WERI-Rb-1 (cell line): ENCODE measurements around the gene INHBE.
A peak's percentile ranks its signal among the peaks of the same experiment; 100 is the strongest.
"Not testable (repeated sequence)": the region's sequence is repeated elsewhere in the genome, so short reads cannot be mapped to it uniquely, and the experiment has no call there.

Source experiments
- DNase-seq: peaks from one replicate; pipeline ENCODE4 v3.0.0-alpha.2; 2020
- H3K27ac ChIP-seq: fragments of 250-450 bp; sonication (Bioruptor Pico); 2 replicates; pipeline ENCODE4 v1.5.1; 2020; ENCODE audit warnings: mild to moderate bottlenecking, moderate library complexity
- H3K27me3 ChIP-seq: fragments of 250-450 bp; sonication (Bioruptor Pico); 2 replicates; pipeline ENCODE4 v1.5.1; 2021; ENCODE audit warnings: mild to moderate bottlenecking, low read depth, moderate library complexity; ENCODE audit not compliant: insufficient read depth, severe bottlenecking
- H3K36me3 ChIP-seq: fragments of 250-450 bp; sonication (Bioruptor Pico); 2 replicates; pipeline ENCODE4 v1.5.1; 2020; ENCODE audit warnings: mild to moderate bottlenecking, moderate library complexity
- H3K4me3 ChIP-seq: 2 replicates; pipeline ENCODE4 v1.5.1; 2011; ENCODE audit warnings: low read depth, mild to moderate bottlenecking, control low read depth, low read length
- H3K9me3 ChIP-seq: fragments of 250-450 bp; sonication (Bioruptor Pico); 2 replicates; pipeline ENCODE4 v1.5.1; 2021; ENCODE audit warnings: mild to moderate bottlenecking, moderate library complexity; ENCODE audit not compliant: severe bottlenecking
- CTCF ChIP-seq: IDR thresholded peaks from 2 replicates; pipeline ENCODE4 v1.5.1; 2011; ENCODE audit warnings: low read depth, mild to moderate bottlenecking, control low read depth, inconsistent platforms, low read length

The INHBE gene

GRCh38 chr12:57490126-57490525 lies 35.0 kb downstream of the INHBE start:
- no peak for TF ChIP-seq CTCF
- no peak for DNase-seq
- H3K27me3 ChIP-seq = no peaks in the 10 kb centered on the region
- peak overlapping the region; percentile 99 for H3K27ac ChIP-seq
- no peaks in the 10 kb centered on the region for H3K9me3 ChIP-seq
- H3K4me3 ChIP-seq = no peak overlapping the region
- peaks cover 57% of the 10 kb centered on the region for H3K36me3 ChIP-seq

DNA sequence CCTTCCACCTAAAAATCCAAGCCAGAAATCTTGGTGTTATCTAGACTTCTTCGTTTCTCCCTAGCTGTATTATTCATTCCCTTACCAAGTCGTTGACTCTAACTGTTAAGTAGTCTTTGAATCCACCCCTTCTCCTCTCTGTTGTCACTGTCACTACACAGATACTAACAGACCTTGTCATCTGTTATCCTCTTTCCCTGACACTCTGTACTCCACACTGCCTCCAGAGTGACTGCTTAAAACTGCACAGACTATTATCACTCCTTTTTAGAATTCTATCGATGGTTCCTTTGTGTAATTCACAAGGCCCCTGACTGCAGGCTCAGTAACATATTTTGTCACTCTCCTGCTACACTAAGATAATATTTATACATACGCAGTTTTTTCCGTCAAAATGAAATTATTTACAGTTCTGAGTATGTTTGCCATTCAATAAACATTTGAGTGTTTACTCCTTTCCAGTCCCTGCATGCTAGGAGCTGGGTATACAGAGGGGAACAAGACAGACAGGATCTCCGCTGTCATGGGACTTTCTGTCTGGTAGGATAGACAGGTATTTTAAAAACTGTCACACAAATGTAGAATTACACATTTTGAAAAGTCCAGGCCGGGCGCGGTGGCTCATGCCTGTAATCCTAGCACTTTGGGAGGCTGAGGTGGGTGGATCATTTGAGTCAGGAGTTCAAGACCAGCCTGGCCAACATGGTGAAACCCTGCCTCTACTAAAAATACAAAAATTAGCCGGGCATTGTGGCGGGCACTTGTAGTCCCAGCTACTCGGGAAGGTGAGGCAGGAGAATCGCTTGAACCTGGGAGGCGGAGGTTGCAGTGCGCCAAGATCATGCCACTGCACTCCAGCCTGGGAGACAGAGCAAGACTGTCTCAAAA lies 36.5 kb downstream of the INHBE start:
- peak; percentile 52 for TF ChIP-seq CTCF
- H3K36me3 ChIP-seq = peaks cover 68% of the 10 kb centered on the region
- no peak overlapping the region for H3K4me3 ChIP-seq
- no peak for DNase-seq
- peak overlapping the region; percentile 30 for H3K27ac ChIP-seq
- H3K9me3 ChIP-seq = no peaks in the 10 kb centered on the region
- no peaks in the 10 kb centered on the region for H3K27me3 ChIP-seq

GRCh38 chr12:57495051-57495701 lies 40.1 kb downstream of the INHBE start:
- H3K27ac ChIP-seq, DNase-seq, H3K4me3 ChIP-seq, H3K9me3 ChIP-seq, H3K27me3 ChIP-seq: not testable (repeated sequence)
- H3K36me3 ChIP-seq = peaks cover 80% of the 10 kb centered on the region

DNA sequence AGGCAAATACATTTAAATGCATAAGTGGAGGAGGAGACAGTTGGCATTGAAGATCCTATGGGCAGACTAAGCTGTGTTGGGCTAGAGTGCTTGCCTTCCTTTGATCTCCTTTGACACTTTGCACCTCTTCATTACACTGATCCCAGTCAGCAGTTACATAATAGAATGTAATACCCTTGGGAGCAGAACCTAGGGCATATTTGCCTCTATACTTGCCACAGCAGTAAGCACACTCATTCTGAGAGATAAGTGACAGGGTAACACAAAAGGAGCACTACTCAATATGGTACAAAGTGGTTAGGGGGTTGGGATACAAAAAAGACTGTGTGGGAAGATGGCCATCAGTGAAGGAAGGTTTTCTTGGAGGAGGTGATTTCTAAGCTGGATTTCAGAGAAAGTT lies 41.7 kb downstream of the INHBE start:
- no peak overlapping the region for H3K4me3 ChIP-seq
- DNase-seq = no peak
- H3K27ac ChIP-seq = no peak overlapping the region
- no peak for TF ChIP-seq CTCF
- H3K27me3 ChIP-seq = no peaks in the 10 kb centered on the region
- H3K36me3 ChIP-seq = peaks cover 81% of the 10 kb centered on the region
- H3K9me3 ChIP-seq = no peaks in the 10 kb centered on the region

GRCh38 chr12:57497223-57498131 lies 42.4 kb downstream of the INHBE start:
- DNase-seq = no peak
- H3K4me3 ChIP-seq = no peak overlapping the region
- H3K9me3 ChIP-seq = no peaks in the 10 kb centered on the region
- no peaks in the 10 kb centered on the region for H3K27me3 ChIP-seq
- peaks cover 81% of the 10 kb centered on the region for H3K36me3 ChIP-seq
- H3K27ac ChIP-seq = no peak overlapping the region
- TF ChIP-seq CTCF = no peak

DNA sequence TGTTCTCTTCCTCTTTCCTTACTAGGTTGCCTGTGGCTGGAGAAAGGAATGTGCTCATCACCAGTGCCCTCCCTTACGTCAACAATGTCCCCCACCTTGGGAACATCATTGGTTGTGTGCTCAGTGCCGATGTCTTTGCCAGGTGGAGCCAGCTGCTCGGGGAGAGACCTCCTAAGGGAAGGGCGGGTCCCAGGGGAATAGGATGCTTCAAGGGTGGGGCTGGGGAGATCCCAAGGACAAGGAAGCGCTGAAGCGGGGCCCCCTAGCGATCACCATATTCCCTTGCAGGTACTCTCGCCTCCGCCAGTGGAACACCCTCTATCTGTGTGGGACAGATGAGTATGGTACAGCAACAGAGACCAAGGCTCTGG lies 43.0 kb downstream of the INHBE start:
- Histone ChIP-seq H3K27me3 (no peaks in the 10 kb centered on the region), H3K36me3 (peaks cover 82% of the 10 kb centered on the region), H3K9me3 (no peaks in the 10 kb centered on the region), H3K27ac (no peak overlapping the region), H3K4me3 (no peak overlapping the region)
- no peak for DNase-seq
- no peak for TF ChIP-seq CTCF
